Loucy (cell line): Measurements from ENCODE around the gene KRT13.
A peak's percentile ranks its signal among the peaks of the same experiment; 100 is the strongest.

ENCODE experiments used
- H2AFZ ChIP-seq: fragments of 200-600 bp; sonication (generic); 2 replicates; pipeline ENCODE4 v1.6.0; 2016; ENCODE audit warnings: antibody characterized with exemption, mild to moderate bottlenecking, low read length, moderate library complexity
- H3F3A ChIP-seq: fragments of 200-600 bp; 2 replicates; pipeline ENCODE4 v1.6.0; 2016; ENCODE audit warnings: antibody characterized with exemption, low read depth, mild to moderate bottlenecking
- H3K27me3 ChIP-seq: fragments of 200-600 bp; sonication (generic); 2 replicates; pipeline ENCODE4 v1.6.1; 2014; ENCODE audit warnings: low read length, mild to moderate bottlenecking; ENCODE audit not compliant: insufficient read depth, poor library complexity, severe bottlenecking
- H3K36me3 ChIP-seq: fragments of 200-600 bp; sonication (generic); 2 replicates; pipeline ENCODE4 v1.6.1; 2016; ENCODE audit warnings: low read length; ENCODE audit not compliant: insufficient read depth
- H3K4me1 ChIP-seq: fragments of 200-600 bp; sonication (generic); 2 replicates; pipeline ENCODE4 v1.5.1; 2014; ENCODE audit warnings: low read length, mild to moderate bottlenecking; ENCODE audit not compliant: insufficient read depth, poor library complexity, severe bottlenecking
- H3K4me2 ChIP-seq: fragments of 200-600 bp; sonication (generic); 2 replicates; pipeline ENCODE4 v1.6.0; 2014; ENCODE audit warnings: antibody characterized with exemption, low read length, low read depth, mild to moderate bottlenecking; ENCODE audit not compliant: poor library complexity, severe bottlenecking
- H3K4me3 ChIP-seq: fragments of 200-600 bp; sonication (generic); 2 replicates; pipeline ENCODE4 v1.5.1; 2014; ENCODE audit warnings: low read length, mild to moderate bottlenecking, mixed read lengths; ENCODE audit not compliant: poor library complexity, severe bottlenecking
- H3K79me2 ChIP-seq: fragments of 200-600 bp; sonication (generic); 2 replicates; pipeline ENCODE4 v1.6.1; 2014; ENCODE audit warnings: low read length; ENCODE audit not compliant: insufficient read depth
- H3K9ac ChIP-seq: fragments of 200-600 bp; sonication (generic); 2 replicates; pipeline ENCODE4 v1.6.0; 2014; ENCODE audit warnings: mild to moderate bottlenecking, low read depth, low read length, moderate library complexity; ENCODE audit not compliant: poor library complexity, severe bottlenecking
- H3K9me2 ChIP-seq: fragments of 200-600 bp; sonication (generic); replicated peaks from 2 replicates; pipeline ENCODE4 v1.6.1; 2016; ENCODE audit warnings: low read depth, low read length, mixed read lengths
- H3K9me3 ChIP-seq: fragments of 200-600 bp; sonication (generic); 2 replicates; pipeline ENCODE4 v1.6.1; 2014; ENCODE audit warnings: mild to moderate bottlenecking, antibody characterized with exemption, low read length, low read depth; ENCODE audit not compliant: insufficient read depth
- H4K20me1 ChIP-seq: fragments of 200-600 bp; sonication (generic); 2 replicates; pipeline ENCODE4 v1.6.0; 2014; ENCODE audit warnings: antibody characterized with exemption, low read length, mild to moderate bottlenecking; ENCODE audit not compliant: insufficient read depth, poor library complexity, severe bottlenecking
- CTCF ChIP-seq: fragments of 200-600 bp; sonication (generic); conservative IDR thresholded peaks from 2 replicates; pipeline ENCODE4 v1.5.1; 2014; ENCODE audit warnings: mild to moderate bottlenecking, antibody characterized with exemption, low read length
- EZH2phosphoT487 ChIP-seq: fragments of 200-600 bp; IDR thresholded peaks from 2 replicates; pipeline ENCODE4 v1.6.1; 2018; ENCODE audit warnings: antibody characterized with exemption, mild to moderate bottlenecking, moderate library complexity, borderline replicate concordance

Gene KRT13

GRCh38 chr17:41499714-41500113 is 5.7 kb downstream of the KRT13 start:
- Histone ChIP-seq H4K20me1 (no peaks in the 10 kb centered on the region), H3K4me1 (peaks cover 5% of the 10 kb centered on the region), H3K79me2 (no peaks in the 10 kb centered on the region), H2AFZ (no peak overlapping the region), H3K27me3 (no peaks in the 10 kb centered on the region), H3K4me2 (no peak overlapping the region), H3K9ac (no peak overlapping the region), H3K4me3 (no peak overlapping the region), H3K9me3 (no peaks in the 10 kb centered on the region), H3K9me2 (no peaks in the 10 kb centered on the region), H3K36me3 (no peaks in the 10 kb centered on the region), H3F3A (no peaks in the 10 kb centered on the region)
- TF ChIP-seq CTCF = no peak

- Histone ChIP-seq H3K9ac (no peak overlapping the region), H3K4me2 (no peak overlapping the region), H3F3A (no peaks in the 10 kb centered on the region), H3K9me3 (no peaks in the 10 kb centered on the region), H2AFZ (peak overlapping the region; percentile 10; the same call in 1 of the 2 replicates), H4K20me1 (no peaks in the 10 kb centered on the region), H3K27me3 (no peaks in the 10 kb centered on the region), H3K4me3 (no peak overlapping the region), H3K79me2 (no peaks in the 10 kb centered on the region), H3K4me1 (peaks cover 5% of the 10 kb centered on the region), H3K9me2 (no peaks in the 10 kb centered on the region), H3K36me3 (no peaks in the 10 kb centered on the region)
- TF ChIP-seq EZH2phosphoT487 (no peak), CTCF (no peak)
Measured at GRCh38 chr17:41498276-41498675, 7.1 kb downstream of the KRT13 start.

DNA sequence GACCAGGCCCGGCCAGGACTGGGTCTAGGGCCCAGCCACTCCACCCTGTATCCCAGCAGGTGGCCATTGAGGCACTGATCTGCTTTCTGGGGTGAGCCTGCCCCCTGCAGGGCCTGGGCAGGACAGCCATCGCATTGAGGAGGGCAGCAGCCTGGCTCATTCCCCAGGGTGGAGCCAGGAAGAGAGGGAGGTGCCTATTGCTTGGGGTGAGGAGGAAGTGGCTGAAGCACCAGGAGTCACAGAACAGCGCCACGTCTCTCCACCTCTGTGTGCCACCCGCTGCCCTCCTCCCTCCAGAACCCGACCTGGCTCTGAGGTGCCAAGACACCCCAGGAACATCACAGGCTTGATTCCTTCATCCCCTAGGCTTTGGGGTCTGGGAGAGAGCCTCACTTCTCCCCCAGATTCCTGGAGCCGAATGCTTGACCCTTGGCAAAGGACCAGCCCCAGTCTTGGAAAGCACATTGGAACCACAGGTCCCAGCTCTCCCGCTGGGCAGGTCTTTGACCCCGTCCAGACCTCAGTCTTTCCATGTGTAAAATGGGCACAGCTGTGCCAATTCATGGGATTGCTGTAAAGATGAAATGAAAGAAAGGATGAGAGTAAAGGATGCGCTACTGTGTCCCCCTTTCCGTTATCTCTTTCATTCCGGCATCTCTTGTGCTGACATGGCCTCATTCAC is 8.5 kb downstream of the KRT13 start:
- Histone ChIP-seq H3K9ac (peak overlapping the region; percentile 50), H3K4me3 (peak overlapping the region; percentile 54), H3K4me2 (peak overlapping the region; percentile 64), H3F3A (no peaks in the 10 kb centered on the region), H3K27me3 (no peaks in the 10 kb centered on the region), H4K20me1 (no peaks in the 10 kb centered on the region), H2AFZ (peak overlapping the region; percentile 91), H3K9me2 (no peaks in the 10 kb centered on the region), H3K36me3 (no peaks in the 10 kb centered on the region), H3K79me2 (no peaks in the 10 kb centered on the region), H3K9me3 (no peaks in the 10 kb centered on the region), H3K4me1 (peaks cover 5% of the 10 kb centered on the region)
- no peak for TF ChIP-seq EZH2phosphoT487
- peak; percentile 88 for TF ChIP-seq CTCF
